Measurements from ENCODE around the gene VEZT.
"Not testable (repeated sequence)": the region's sequence is repeated elsewhere in the genome, so short reads cannot be mapped to it uniquely, and the experiment has no call there.

Gene VEZT

GRCh38 chr12:95322326-95322725 lies 104.7 kb downstream of the VEZT start:
- DNase-seq, result no peak

DNA sequence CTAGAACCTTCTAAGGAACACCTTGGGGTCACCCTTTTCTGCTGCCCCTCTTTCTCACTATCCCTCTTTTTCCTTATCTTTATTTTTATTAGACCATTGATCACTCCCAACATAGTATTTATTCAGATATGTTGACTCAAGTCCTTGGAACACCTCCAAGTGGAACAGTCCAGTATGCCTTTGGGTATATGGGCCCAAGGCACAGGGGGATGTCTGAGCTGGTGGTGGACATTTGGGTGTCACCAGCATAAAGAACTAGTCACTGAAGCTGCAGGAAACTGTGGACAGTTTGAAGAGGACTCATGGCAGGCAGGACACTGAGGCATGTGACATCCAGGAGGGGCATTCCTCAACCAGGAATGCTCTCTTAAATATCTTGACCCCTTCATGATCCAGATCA lies 105.6 kb downstream of the VEZT start:
- no peak for DNase-seq

DNA sequence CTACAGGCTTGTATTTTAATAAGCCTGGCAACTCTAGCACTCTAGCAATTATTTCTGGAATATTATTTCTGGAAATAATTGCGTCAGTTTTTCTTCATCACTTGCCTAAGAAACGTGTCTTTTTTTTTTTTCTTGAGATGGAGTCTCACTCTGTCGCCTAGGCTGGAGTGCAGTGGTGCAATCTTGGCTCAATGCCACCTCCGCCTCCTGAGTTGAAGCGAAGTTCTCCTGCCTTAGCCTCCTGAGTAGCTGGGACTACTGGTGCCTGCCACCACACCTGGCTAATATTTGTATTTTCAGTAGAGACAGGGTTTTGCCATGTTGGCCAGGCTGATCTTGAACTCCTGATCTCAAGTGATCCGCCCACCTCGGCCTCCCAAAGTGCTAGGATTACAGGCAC lies 106.6 kb downstream of the VEZT start:
- not testable (repeated sequence) for DNase-seq

DNA sequence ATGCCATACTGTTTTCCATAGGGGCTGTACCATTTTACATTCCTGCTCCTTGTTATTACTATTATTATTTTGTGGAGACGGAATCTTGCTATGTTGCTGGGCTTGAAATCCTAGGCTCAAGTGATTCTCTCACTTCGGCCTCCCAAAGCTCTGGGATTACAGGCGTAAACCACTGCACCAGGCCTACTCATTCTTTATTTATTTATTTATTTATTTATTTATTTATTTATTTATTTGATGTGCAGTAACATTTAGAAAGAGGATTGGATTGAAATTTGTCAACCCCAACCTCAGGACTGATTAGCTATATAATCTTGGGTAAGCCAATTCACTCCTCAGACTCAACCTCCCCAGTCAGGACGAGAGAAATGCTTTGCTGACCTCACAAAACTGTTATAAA lies 107.9 kb downstream of the VEZT start:
- no peak for DNase-seq

DNA sequence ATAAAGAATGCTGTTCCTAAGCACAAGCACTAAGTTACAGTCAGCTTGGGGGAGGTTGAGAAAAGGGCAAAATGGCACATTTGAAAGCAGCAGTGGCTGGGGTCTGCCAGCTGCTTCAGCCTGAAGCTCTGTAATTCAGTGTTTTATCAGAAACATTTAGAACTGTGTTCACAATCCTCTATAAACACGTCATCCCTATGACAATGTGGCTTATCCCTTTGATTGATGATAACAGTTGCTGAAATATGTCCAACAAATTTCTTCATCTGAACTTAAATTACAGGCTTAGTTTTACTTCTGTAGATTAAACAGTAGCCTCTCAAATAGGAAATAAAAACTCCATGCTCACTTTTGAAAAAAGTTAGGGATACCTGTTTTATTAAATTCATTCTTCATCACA lies 108.8 kb downstream of the VEZT start:
- no peak for DNase-seq

GRCh38 chr12:95326855-95327254 lies 109.2 kb downstream of the VEZT start:
- DNase-seq, result no peak

GRCh38 chr12:95328708-95329107 lies 111.1 kb downstream of the VEZT start:
- DNase-seq, result no peak

DNA sequence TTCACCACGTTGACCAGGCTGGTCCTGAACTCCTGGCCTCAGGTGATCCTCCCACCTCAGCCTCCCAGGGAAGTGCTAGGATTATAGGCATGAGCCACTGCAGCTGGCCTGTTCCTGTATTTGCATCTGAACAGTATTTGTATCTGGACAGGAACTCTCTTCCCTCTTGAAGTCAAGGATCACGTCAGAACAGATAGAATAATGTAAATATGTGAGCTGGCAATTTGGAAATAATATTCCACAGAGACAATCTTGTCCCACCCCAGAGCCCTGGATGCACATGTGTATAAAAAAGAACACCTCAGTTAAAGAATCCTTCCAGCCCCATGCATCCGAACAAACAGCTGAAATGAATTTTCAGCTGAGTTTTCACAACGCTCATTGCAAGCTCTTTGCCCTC lies 118.3 kb downstream of the VEZT start:
- no peak for DNase-seq

GRCh38 chr12:95336387-95337067 lies 118.9 kb downstream of the VEZT start:
- DNase-seq, result no peak

DNA sequence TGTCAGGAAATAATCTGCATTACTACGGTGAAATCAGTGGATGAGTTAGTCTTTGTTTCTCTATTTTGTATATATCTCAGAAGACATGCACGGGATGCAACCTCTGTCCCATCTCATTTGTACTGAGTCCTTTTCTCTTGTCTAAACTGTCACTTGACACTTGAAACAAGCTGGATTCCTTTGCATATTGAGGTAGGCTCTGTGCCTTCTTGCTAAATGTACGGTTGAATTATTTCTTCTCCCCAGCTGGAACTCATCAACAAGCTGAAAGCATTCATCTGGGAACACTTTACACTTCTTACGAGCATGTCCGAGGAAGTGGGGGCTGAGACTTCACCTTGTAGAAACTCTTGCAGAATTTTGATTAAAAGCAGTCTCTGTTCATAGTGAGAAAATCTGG lies 119.5 kb downstream of the VEZT start:
- DNase-seq, result no peak

GRCh38 chr12:95339086-95339788 lies 121.6 kb downstream of the VEZT start:
- DNase-seq, result no peak

GRCh38 chr12:95342008-95342407 lies 124.4 kb downstream of the VEZT start:
- DNase-seq, result no peak

DNA sequence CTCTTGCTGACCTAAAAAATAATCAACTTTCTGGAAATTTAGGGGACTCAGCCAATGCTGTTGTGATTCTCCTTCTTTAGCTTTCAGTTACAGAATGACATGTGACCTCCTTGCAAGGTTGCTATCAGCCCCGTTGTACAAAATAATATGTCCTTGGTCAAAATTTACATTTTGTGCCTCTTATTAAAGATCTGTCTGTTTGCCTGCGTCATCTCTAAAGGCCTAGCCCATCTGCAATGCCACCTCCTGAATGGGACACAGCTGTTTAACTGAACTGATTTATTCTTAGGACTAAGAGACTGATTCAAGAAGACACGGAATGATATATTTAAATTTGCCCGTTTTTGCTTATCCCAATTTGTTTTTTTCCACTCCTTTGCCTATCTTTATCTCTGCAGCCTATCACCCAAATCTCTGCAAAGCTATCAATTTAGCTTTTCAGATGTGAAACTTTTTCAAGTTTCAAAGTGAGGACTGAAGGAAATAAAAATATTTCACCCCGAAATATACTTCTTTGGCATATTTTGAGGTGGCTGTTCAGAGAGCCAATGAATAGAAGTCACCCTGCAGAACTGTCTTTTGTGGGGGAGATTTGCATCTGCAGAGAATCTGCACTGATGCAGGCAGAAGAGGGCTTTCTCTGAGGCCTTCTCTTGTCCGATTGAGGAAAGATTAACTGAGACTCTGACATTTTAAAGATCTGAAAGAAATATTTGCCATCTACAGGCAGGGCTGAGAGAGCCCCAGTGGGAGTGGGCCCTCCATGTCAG lies 126.0 kb downstream of the VEZT start:
- DNase-seq, result no peak

DNA sequence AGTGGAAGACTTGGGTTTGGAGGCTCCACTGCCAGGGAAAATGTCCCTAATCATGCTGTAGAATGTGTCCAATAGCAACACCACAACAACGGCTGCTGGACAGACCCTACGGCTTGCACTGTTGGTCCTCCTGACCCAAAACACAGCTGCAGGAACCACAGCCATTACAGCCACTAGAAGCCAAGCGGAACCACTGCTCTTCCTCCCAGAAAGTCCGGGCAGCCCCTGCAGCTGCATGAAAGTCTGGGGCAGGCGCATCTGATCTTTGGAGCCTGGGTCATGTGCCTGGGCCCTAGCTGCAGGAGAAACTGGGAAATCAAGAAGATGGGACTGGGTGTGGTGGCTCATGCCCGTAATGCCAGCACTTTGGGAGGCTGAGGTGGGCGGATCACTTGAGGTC lies 131.7 kb downstream of the VEZT start:
- DNase-seq, result no peak

DNA sequence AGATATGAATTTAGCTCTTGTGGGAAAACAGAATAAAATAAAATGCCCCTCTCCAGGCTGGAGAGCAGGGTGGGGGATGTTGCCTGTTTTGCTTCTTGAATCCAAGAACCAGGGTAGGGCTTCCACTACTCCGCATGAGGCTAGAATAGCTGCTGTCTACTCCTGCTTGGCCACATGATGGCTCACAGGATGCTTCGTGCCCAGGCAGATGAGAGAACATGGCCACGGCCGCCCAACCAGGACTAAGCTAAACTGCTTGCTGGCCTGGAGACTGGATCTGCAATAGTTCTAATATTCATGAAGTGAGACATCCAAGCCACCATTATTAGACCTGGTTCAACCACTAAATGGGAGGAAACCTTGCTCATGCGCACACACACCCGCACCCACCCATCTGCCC lies 134.1 kb downstream of the VEZT start:
- no peak for DNase-seq
